Measurements from ENCODE around the gene PRMT3. TPM values are rescaled to one million over a fixed set of nuclear protein-coding genes. Genes with fewer than 3 reads are reported as not detected.

PRMT3 gene
- 17.7 TPM for total RNA-seq

DNA sequence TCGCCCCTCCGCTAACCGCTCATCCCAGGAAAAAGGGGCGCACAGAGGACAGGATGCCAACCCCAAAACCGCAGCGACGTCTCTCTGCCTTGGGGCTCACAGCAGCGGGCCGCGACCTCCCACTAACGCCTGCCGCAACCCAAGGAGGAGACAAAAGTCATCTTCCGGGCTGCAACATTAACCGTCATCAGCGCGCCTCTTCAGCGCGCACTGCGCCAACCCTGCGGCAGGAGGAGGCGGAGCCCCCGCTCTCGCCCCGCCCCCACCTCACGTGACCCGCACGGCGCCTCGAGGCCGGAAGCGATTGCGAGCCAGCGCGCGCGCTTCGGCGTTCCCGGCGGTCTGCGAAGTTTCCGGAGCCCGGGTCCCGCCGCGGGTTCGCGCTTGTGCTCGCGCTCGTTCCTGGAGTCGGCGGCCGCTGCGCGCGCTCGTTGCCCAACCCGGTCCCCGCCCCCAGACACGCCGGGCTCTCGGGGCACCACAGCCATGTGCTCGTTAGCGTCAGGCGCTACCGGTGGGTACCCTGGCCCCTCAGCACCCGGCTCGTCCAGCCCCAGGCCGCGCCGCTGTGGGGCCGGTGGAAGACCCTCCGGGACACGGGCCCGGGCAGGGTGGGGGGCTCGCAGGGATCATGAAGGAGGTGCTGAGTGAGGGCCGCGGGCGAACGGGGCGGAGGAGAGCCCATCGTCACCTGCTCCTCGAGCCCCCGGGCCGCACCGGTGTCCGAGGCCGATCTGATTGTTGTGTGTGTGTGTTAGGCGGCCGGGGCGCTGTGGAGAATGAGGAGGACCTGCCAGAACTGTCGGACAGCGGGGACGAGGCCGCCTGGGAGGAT, at the start of gene PRMT3:
PRMT3 (plus strand) TSS at position 456 of the 835 bp plus-strand sequence; CDS start at position 487, 31 bp downstream.
- Histone ChIP-seq H3K36me3 (peaks cover 0 to 5% of the 10 kb centered on the region in 2 donors), H3K9me3 (no peaks in the 10 kb centered on the region), H3K27me3 (no peaks in the 10 kb centered on the region), H3K4me1 (peaks cover 19% of the 10 kb centered on the region), H3K27ac (peak within 1 kb of the TSS; percentile 91), H3K4me3 (peak within 1 kb of the TSS; percentile 82 to 89)
- DNase-seq (ENCODE audit: extremely low spot score in 2 of 2) = peak; percentile 95 to 97
- intact Hi-C loops (cut with DNase I) = no loop called here
- peak; percentile 12 to 69 for TF ChIP-seq POLR2A (IDR thresholded peaks at IDR 0.05)
- TF ChIP-seq POLR2AphosphoS5 (IDR thresholded peaks at IDR 0.05; ENCODE audit: insufficient read depth in 1 of 2, low read depth in 1 of 2) = peak; percentile 86 to 95
- TF ChIP-seq, protein P1, sequence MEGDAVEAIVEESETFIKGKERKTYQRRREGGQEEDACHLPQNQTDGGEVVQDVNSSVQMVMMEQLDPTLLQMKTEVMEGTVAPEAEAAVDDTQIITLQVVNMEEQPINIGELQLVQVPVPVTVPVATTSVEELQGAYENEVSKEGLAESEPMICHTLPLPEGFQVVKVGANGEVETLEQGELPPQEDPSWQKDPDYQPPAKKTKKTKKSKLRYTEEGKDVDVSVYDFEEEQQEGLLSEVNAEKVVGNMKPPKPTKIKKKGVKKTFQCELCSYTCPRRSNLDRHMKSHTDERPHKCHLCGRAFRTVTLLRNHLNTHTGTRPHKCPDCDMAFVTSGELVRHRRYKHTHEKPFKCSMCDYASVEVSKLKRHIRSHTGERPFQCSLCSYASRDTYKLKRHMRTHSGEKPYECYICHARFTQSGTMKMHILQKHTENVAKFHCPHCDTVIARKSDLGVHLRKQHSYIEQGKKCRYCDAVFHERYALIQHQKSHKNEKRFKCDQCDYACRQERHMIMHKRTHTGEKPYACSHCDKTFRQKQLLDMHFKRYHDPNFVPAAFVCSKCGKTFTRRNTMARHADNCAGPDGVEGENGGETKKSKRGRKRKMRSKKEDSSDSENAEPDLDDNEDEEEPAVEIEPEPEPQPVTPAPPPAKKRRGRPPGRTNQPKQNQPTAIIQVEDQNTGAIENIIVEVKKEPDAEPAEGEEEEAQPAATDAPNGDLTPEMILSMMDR (IDR thresholded peaks at IDR 0.05) = peak; percentile 69 to 98 (median 93)

DNA sequence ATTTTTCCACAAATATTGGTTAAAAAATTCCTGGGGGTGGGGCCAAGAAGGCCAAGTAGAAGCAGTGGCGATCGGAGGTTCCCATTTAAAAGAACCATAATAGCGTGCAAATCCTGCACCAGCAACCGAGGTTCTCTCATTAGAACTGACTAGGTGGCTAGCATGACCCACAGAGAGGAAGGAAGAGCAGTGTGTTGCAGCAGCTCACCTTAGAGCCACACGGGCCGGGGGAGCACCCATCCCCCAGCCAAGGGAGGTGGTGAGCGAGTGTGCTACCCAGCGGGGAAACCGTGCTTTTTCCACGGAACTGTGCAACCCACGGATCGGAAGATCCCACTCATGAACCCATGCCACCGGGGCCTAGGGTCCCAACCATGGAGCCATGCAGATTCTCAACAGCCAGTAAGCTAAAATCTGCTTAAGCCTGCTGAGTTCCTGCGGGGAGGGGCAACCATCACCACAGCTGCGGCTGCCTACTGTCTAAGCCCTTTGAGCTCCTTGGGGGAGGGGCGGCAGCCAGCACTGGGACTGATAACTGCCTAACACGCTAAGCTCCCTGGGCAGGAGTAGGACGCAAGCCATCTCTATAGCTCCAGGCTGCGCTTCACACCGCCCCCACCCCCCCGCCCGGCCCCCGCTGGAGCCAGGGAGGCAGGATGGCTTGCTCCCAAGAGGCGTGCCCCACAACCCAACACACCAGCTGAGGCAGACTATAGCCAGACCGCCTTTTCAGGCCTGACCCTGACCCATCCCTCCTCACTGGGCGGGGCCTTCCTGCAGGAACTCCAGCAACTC, 45.0 kb upstream of the PRMT3 start:
- Histone ChIP-seq H3K4me1 (no peaks in the 10 kb centered on the region), H3K36me3 (no peaks in the 10 kb centered on the region), H3K27me3 (no peaks in the 10 kb centered on the region), H3K27ac (no peak overlapping the region), H3K4me3 (no peak overlapping the region), H3K9me3 (no peaks in the 10 kb centered on the region)
- no peak for DNase-seq (ENCODE audit: extremely low spot score in 2 of 2)
- intact Hi-C loops (cut with DNase I) = no loop called here
- TF ChIP-seq POLR2AphosphoS5 (IDR thresholded peaks at IDR 0.05; ENCODE audit: insufficient read depth in 1 of 2, low read depth in 1 of 2) (no peak), POLR2A (IDR thresholded peaks at IDR 0.05) (no peak)
- TF ChIP-seq, protein P1 (IDR thresholded peaks at IDR 0.05) = no peak

DNA sequence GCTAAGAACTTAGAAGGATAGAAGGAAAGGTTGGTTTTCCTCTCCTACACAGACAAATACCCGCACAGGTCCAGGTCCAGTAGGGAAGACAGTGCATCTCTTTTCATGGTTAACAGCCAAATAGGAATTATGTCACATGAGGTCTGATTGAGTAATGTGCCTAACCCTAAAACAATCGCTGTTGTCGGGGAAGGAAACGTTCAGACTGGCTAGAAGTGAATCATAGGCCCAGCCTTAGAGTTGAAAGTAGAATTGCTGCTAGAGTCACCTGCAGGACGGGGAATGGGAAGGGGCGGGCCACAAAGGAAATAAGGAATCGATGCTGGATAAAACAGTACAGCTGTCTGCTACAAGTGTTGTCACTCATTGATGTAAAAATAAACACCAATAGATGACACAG, 36.4 kb upstream of the PRMT3 start:
- no peaks in the 10 kb centered on the region for H3K36me3 ChIP-seq
- no peak for TF ChIP-seq POLR2A (IDR thresholded peaks at IDR 0.05)
- peak in 1 of 2 donors; percentile 28 for TF ChIP-seq POLR2AphosphoS5 (IDR thresholded peaks at IDR 0.05; ENCODE audit: insufficient read depth in 1 of 2, low read depth in 1 of 2)
- TF ChIP-seq, protein P1 (IDR thresholded peaks at IDR 0.05) = no peak
- H3K4me1 ChIP-seq = no peaks in the 10 kb centered on the region
- no peaks in the 10 kb centered on the region for H3K27me3 ChIP-seq
- intact Hi-C loops (cut with DNase I) = no loop called here
- H3K4me3 ChIP-seq = no peak overlapping the region
- DNase-seq (ENCODE audit: extremely low spot score in 2 of 2) = no peak
- H3K9me3 ChIP-seq = no peaks in the 10 kb centered on the region
- no peak overlapping the region for H3K27ac ChIP-seq

DNA sequence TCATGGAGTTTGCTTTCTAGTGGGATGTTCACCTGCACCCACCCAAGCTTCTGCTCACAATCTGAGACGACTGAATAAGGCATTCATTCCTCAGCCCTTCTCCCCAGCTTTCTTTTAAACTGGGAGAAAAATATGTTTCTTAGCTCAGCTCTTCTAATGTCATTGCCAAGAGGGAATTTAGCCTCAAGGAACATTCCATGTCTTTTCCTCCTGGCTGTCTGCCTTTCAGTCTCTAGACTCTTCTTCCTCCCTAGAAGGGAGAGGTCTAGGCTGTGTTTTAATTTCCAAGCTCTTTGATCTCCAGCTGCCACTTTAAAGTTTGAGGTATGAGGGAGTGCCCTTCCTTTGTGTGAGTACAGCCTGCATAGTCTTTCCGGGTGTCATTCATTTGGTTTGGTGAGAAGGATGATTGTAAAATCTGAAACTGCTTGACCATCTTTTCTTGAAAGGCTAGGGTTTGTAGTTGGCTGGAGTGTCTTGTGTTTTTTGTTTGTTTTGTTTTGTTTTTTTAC, 35.7 kb upstream of the PRMT3 start:
- intact Hi-C loops (cut with DNase I) = no loop called here
- Histone ChIP-seq H3K9me3 (no peaks in the 10 kb centered on the region), H3K27me3 (no peaks in the 10 kb centered on the region), H3K4me1 (no peaks in the 10 kb centered on the region), H3K4me3 (no peak overlapping the region), H3K36me3 (no peaks in the 10 kb centered on the region), H3K27ac (no peak overlapping the region)
- TF ChIP-seq POLR2A (IDR thresholded peaks at IDR 0.05) (no peak), POLR2AphosphoS5 (IDR thresholded peaks at IDR 0.05; ENCODE audit: insufficient read depth in 1 of 2, low read depth in 1 of 2) (no peak)
- TF ChIP-seq, protein P1 (IDR thresholded peaks at IDR 0.05) = no peak
- DNase-seq (ENCODE audit: extremely low spot score in 2 of 2) = no peak
